Type B pancreatic cell (in vitro differentiated cells): ENCODE results near the gene XYLT1. TPM values are rescaled to one million over a fixed set of nuclear protein-coding genes. Genes with fewer than 3 reads are reported as not detected.

Experiments
- DNase-seq: peaks from one replicate; pipeline ENCODE4 v3.0.0; 2021; ENCODE audit warnings: mixed read lengths; ENCODE audit not compliant: unreplicated experiment; ENCODE audit errors: extremely low spot score
- H3K27ac Mint-ChIP-seq: 2 replicates; pipeline ENCODE4 v1.8.0; 2021; ENCODE audit warnings: mild to moderate bottlenecking, mixed read lengths
- H3K27me3 Mint-ChIP-seq: 2 replicates; pipeline ENCODE4 v1.8.0; 2021; ENCODE audit warnings: mixed read lengths
- H3K36me3 Mint-ChIP-seq: 2 replicates; pipeline ENCODE4 v1.8.0; 2021; ENCODE audit warnings: mixed read lengths
- H3K4me1 Mint-ChIP-seq: one replicate; pipeline ENCODE4 v1.8.0; 2021; ENCODE audit warnings: mixed read lengths; ENCODE audit not compliant: unreplicated experiment
- H3K4me3 Mint-ChIP-seq: 2 replicates; pipeline ENCODE4 v1.8.0; 2021; ENCODE audit warnings: mild to moderate bottlenecking, mixed read lengths
- H3K9me3 Mint-ChIP-seq: 2 replicates; pipeline ENCODE4 v1.8.0; 2021; ENCODE audit warnings: mixed read lengths
- total RNA-seq: library from RNA; stranded (reverse); gene quantifications from 2 replicates; pipeline ENCODE4 v1.2.1, GENCODE V29; 2021; ENCODE audit warnings: low replicate concordance
- TF ChIP-seq, protein P1 (sequence below): fragments of 200-600 bp; sonication (generic); conservative IDR thresholded peaks from 2 replicates; pipeline ENCODE4 v1.5.0; 2021; ENCODE audit warnings: antibody characterized with exemption, mild to moderate bottlenecking

XYLT1 gene
- total RNA-seq, 1 donor from 2014 or later, result 14.9 TPM

DNA sequence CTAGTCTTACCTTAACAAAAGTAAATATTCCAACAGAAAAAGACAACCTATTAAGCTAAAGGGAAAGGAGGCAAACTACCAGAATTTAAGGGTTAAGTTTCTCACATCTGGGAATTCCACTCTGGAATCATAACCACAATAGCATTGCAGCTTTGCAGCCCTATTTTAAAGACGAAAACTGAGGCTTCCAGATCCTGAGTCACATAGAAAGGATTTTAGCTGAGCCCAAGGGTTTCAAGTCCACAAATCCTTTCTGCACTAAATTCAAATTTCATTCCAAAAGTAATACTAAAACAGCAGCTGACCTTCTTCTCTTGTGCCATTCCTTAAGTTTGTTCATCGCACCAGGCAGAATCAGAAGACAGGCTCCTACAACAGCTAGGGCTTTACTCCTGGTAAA lies 17.8 kb downstream of the XYLT1 start:
- Mint-ChIP-seq H3K4me1 (no peaks in the 10 kb centered on the region), H3K4me3 (no peak overlapping the region), H3K27me3 (no peaks in the 10 kb centered on the region), H3K9me3 (no peaks in the 10 kb centered on the region), H3K36me3 (no peaks in the 10 kb centered on the region), H3K27ac (no peak overlapping the region)
- TF ChIP-seq, protein P1, sequence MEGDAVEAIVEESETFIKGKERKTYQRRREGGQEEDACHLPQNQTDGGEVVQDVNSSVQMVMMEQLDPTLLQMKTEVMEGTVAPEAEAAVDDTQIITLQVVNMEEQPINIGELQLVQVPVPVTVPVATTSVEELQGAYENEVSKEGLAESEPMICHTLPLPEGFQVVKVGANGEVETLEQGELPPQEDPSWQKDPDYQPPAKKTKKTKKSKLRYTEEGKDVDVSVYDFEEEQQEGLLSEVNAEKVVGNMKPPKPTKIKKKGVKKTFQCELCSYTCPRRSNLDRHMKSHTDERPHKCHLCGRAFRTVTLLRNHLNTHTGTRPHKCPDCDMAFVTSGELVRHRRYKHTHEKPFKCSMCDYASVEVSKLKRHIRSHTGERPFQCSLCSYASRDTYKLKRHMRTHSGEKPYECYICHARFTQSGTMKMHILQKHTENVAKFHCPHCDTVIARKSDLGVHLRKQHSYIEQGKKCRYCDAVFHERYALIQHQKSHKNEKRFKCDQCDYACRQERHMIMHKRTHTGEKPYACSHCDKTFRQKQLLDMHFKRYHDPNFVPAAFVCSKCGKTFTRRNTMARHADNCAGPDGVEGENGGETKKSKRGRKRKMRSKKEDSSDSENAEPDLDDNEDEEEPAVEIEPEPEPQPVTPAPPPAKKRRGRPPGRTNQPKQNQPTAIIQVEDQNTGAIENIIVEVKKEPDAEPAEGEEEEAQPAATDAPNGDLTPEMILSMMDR, result no peak
- DNase-seq, result no peak

DNA sequence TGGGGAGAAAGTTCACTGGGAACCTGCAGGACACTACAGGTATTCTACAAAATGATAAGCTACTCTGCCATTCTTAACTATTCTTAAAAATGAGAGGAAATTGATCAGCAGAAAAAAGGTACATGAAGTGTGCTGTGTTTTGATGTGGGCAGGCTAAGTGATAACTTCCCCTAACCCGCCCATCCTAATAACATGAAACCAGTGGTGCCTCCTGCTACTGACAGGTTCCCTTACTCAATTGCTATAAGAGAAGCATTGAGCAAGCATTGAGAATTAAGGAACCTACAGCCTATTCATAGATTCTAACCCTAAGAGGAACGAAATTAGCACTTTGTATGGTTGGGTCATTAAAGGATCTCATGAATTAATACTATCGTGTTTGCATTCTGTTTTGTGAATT lies 18.9 kb downstream of the XYLT1 start:
- Mint-ChIP-seq H3K4me3 (no peak overlapping the region), H3K4me1 (peaks cover 4% of the 10 kb centered on the region), H3K27ac (no peak overlapping the region), H3K27me3 (no peaks in the 10 kb centered on the region), H3K36me3 (no peaks in the 10 kb centered on the region), H3K9me3 (no peaks in the 10 kb centered on the region)
- DNase-seq, result no peak
- TF ChIP-seq, protein P1, result no peak

DNA sequence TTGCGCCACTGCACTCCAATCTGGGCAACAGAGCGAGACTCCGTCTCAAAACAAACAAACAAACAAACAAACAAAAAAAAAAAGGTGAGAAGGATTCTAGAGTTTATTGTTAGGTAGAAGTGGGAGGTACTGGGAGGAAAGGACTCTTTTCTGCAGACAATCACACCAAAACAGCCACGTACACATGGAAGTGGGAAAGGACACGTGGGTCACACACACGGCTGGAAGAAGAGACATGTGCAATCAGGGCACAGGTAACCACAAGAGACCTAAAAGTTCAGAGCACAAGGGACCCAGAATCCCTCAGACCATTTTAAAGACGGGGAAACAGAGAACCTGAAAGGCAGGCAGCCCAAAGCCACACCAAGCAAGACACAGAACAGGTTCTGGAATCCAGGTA lies 20.5 kb downstream of the XYLT1 start:
- H3K27ac Mint-ChIP-seq, result peak overlapping the region; percentile 26

DNA sequence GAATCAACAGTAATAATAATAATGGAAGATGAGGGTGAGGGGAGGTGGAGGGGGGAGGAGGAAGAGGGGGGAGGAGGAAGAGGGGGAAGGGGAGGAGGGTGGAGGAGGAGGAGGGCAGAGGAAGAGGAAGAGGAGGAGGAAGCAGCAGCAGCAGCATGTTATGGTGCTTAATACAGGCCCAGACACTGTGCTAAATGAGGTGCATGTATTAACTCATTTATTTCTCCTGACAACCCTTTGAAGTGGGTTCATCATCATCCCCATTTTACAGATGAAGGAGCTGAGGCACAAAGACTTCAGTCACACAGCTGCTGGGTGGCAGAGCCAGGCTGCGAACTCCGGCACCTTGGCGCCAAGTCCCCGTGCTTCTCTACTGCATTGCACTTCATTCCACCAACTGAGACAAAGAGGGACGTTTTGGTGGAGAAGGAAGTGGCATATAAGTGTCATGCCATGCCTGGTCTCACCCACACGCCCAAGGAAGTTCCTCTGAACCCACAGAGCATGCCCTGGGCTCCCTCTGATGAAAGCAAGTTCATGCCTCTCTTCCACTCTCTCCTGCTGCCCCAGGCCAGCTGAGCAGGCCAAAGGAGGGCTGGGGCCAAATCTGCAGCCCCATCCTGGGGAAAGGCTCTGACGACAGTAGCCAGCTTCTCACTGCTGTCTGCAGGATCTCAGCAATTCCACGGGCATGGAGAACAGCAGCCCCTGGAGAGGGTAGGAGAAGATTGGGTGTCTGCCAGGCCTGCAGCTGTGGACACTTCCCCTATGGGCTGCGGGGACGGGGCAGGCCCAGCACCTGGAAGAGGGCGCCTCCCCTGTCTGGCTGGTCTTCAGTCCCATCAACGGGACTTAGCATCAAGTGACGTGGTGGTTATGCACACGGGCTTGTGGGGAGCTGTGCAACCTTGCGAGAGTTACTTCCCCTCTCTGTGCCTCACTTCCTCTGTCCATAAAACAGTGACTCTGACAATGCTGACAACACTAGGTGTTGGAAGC lies 21.8 kb downstream of the XYLT1 start:
- TF ChIP-seq, protein P1, result no peak
- DNase-seq, result no peak
- no peak overlapping the region for H3K27ac Mint-ChIP-seq
- H3K4me1 Mint-ChIP-seq, result peaks cover 10% of the 10 kb centered on the region
- no peaks in the 10 kb centered on the region for H3K27me3 Mint-ChIP-seq
- no peak overlapping the region for H3K4me3 Mint-ChIP-seq
- H3K9me3 Mint-ChIP-seq, result no peaks in the 10 kb centered on the region
- no peaks in the 10 kb centered on the region for H3K36me3 Mint-ChIP-seq

More for the DNA sequence above, 20.5 kb downstream of the XYLT1 start:
- TF ChIP-seq, protein P1, result no peak
- DNase-seq, result no peak
- no peaks in the 10 kb centered on the region for H3K9me3 Mint-ChIP-seq
- H3K4me1 Mint-ChIP-seq, result peaks cover 10% of the 10 kb centered on the region
- H3K36me3 Mint-ChIP-seq, result no peaks in the 10 kb centered on the region
- no peaks in the 10 kb centered on the region for H3K27me3 Mint-ChIP-seq
- no peak overlapping the region for H3K4me3 Mint-ChIP-seq

DNA sequence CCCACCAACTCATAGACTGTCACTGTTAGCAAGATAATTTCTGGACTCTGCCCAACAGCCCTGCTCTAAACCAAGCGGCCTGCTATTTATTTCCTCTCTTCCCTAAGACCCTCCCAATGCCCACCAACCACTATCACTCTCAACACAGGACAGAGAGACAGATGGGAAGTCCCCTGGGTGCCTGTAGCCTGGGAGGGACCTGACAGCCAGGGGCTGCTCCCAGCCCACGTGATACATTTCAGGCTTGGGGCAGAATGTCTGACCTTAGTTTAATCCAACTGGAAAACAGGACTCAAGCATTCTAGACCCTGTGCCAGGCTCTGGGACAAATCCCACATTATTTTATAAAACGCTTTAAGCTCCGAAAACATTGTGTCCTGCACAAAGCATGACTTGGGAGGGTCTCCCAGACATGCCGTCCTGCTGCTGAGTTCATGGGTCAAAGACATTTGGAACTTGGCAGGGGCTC lies 23.6 kb downstream of the XYLT1 start:
- TF ChIP-seq, protein P1, result no peak
- H3K4me1 Mint-ChIP-seq, result peaks cover 10% of the 10 kb centered on the region
- no peaks in the 10 kb centered on the region for H3K27me3 Mint-ChIP-seq
- no peaks in the 10 kb centered on the region for H3K9me3 Mint-ChIP-seq
- H3K36me3 Mint-ChIP-seq, result no peaks in the 10 kb centered on the region
- no peak overlapping the region for H3K27ac Mint-ChIP-seq
- H3K4me3 Mint-ChIP-seq, result no peak overlapping the region
- DNase-seq, result no peak
